Mesothelial cell of epicardium (in vitro differentiated cells): Measurements from ENCODE around the gene LURAP1L. TPM values are rescaled to one million over a fixed set of nuclear protein-coding genes. Genes with fewer than 3 reads are reported as not detected.

Experiments
- DNase-seq, 2 experiments: peaks; one replicate each; pipeline ENCODE4 v3.0.0; 2021; ENCODE audit warnings: low spot score in 2 of 2; ENCODE audit not compliant: unreplicated experiment in 2 of 2
- H3K27ac Mint-ChIP-seq: 2 replicates; pipeline ENCODE4 v1.8.0; 2021; ENCODE audit warnings: mixed read lengths
- H3K27me3 Mint-ChIP-seq: 2 replicates; pipeline ENCODE4 v1.8.0; 2021; ENCODE audit warnings: low read depth, mixed read lengths
- H3K36me3 Mint-ChIP-seq: 2 replicates; pipeline ENCODE4 v1.8.0; 2021; ENCODE audit warnings: mixed read lengths
- H3K4me1 Mint-ChIP-seq: 2 replicates; pipeline ENCODE4 v1.8.0; 2021; ENCODE audit warnings: mixed read lengths
- H3K4me3 Mint-ChIP-seq: 2 replicates; pipeline ENCODE4 v1.8.0; 2021; ENCODE audit warnings: mild to moderate bottlenecking, moderate library complexity, mixed read lengths
- H3K9me3 Mint-ChIP-seq: 2 replicates; pipeline ENCODE4 v1.8.0; 2021; ENCODE audit warnings: mixed read lengths
- CTCF ChIP-seq: fragments of 200-600 bp; sonication (generic); IDR thresholded peaks from one replicate; pipeline ENCODE4 v1.5.0; 2021; ENCODE audit warnings: antibody characterized with exemption; ENCODE audit not compliant: unreplicated experiment
- total RNA-seq: library from RNA; stranded (reverse); gene quantifications from 3 replicates; pipeline ENCODE4 v1.2.1, GENCODE V29; 2021

Gene LURAP1L
- total RNA-seq, 1 donor from 2014 or later: 31.2 TPM

- Mint-ChIP-seq H3K27ac (peak overlapping the region; percentile 36), H3K36me3 (no peaks in the 10 kb centered on the region), H3K9me3 (no peaks in the 10 kb centered on the region), H3K4me1 (peaks cover 52% of the 10 kb centered on the region), H3K4me3 (no peak overlapping the region), H3K27me3 (no peaks in the 10 kb centered on the region)
- TF ChIP-seq CTCF: no peak
- DNase-seq: no peak
Observed at GRCh38 chr9:12794101-12794799, 19.4 kb downstream of the LURAP1L start.

GRCh38 chr9:12796601-12797000 lies 21.8 kb downstream of the LURAP1L start:
- peaks cover 32% of the 10 kb centered on the region for H3K4me1 Mint-ChIP-seq
- no peaks in the 10 kb centered on the region for H3K27me3 Mint-ChIP-seq
- peaks cover 4% of the 10 kb centered on the region for H3K36me3 Mint-ChIP-seq
- peak overlapping the region; percentile 37 for H3K27ac Mint-ChIP-seq
- H3K9me3 Mint-ChIP-seq: no peaks in the 10 kb centered on the region
- no peak overlapping the region for H3K4me3 Mint-ChIP-seq
- no peak for TF ChIP-seq CTCF
- no peak for DNase-seq

GRCh38 chr9:12797037-12797436 lies 22.2 kb downstream of the LURAP1L start:
- DNase-seq: no peak
- no peaks in the 10 kb centered on the region for H3K9me3 Mint-ChIP-seq
- no peak for TF ChIP-seq CTCF
- peaks cover 27% of the 10 kb centered on the region for H3K4me1 Mint-ChIP-seq
- peaks cover 4% of the 10 kb centered on the region for H3K36me3 Mint-ChIP-seq
- H3K27ac Mint-ChIP-seq: peak overlapping the region; percentile 66
- no peaks in the 10 kb centered on the region for H3K27me3 Mint-ChIP-seq
- H3K4me3 Mint-ChIP-seq: no peak overlapping the region

GRCh38 chr9:12798066-12798770 lies 23.4 kb downstream of the LURAP1L start:
- H3K4me3 Mint-ChIP-seq: no peak overlapping the region
- peaks cover 22% of the 10 kb centered on the region for H3K4me1 Mint-ChIP-seq
- peaks cover 9% of the 10 kb centered on the region for H3K36me3 Mint-ChIP-seq
- H3K9me3 Mint-ChIP-seq: no peaks in the 10 kb centered on the region
- H3K27ac Mint-ChIP-seq: no peak overlapping the region
- DNase-seq: no peak
- no peaks in the 10 kb centered on the region for H3K27me3 Mint-ChIP-seq
- no peak for TF ChIP-seq CTCF

GRCh38 chr9:12801187-12801586 lies 26.4 kb downstream of the LURAP1L start:
- Mint-ChIP-seq H3K27ac (no peak overlapping the region), H3K4me1 (peaks cover 7% of the 10 kb centered on the region), H3K9me3 (no peaks in the 10 kb centered on the region), H3K4me3 (no peak overlapping the region), H3K36me3 (peaks cover 13% of the 10 kb centered on the region), H3K27me3 (no peaks in the 10 kb centered on the region)
- TF ChIP-seq CTCF: no peak
- DNase-seq: no peak
